ENCODE measurements around the gene STPG3. TPM values are rescaled to one million over a fixed set of nuclear protein-coding genes. Genes with fewer than 3 reads are reported as not detected.

STPG3 gene
- total and polyA plus RNA-seq, 2 of the 4 experiments (the other 2 are of a cell fraction), result not detected

DNA sequence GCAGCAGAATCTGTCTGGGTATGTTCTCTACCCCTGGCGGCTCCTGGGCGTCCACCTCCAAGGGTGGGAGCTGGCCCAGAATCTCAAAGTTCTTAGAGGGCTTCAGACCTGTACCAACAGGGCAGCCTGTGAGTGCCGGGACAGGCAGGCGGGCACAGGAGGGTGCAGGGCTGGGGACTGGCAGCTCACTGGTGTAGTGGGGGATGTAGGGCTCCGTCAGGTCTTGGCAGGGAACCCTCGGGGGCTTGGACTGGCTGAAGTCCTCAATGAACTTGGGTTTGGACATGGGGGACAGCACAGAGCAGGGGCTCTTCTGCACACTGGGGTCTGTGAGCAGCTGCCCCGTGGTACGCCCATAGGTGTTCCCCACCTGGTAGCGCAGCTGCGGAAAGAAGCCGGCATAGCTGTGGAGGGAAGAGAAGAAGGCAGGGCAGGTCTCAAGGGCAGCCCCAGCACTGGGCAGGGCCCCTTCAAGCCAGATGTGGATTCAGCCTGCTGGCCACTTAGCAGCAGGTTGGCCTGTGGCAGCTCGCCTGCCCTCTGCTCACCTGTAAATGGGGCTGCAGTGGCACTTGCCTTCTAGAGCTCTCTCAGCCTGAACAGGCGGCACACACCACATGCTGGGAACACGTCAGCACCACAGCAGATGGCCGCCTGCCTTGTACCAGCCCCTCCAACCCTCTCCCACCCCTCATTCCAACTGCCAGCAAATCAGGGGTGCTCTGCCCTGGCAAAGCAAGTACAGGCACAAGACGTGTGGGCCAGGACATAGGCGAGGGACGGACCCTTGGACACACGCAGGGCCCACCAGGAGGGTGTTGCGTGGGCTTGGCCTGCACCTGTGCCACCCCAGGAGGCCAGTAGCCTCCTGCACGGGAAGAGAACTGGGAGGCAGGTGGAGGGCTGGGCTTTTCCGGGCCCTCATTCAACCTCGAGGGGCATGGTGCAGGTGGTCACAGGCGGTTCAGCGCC lies 5.3 kb upstream of the STPG3 start:
- no peak for DNase-seq
- Histone ChIP-seq H4K20me1 (ENCODE audit: insufficient read depth, low read length) (peaks cover 33% of the 10 kb centered on the region), H2BK15ac (ENCODE audit: low read depth, low read length) (no peak overlapping the region), H3K36me3 (ENCODE audit: control insufficient read depth, insufficient read depth, low read length) (peaks cover 19% of the 10 kb centered on the region), H3K4ac (ENCODE audit: low read depth, low read length) (no peak overlapping the region), H3K27ac (ENCODE audit: insufficient read depth, low read length) (no peak overlapping the region), H3K9me3 (ENCODE audit: control insufficient read depth, insufficient read depth, low read length) (no peaks in the 10 kb centered on the region), H2AK5ac (ENCODE audit: low read depth, low read length) (no peak overlapping the region), H4K91ac (ENCODE audit: insufficient read depth, low read depth, low read length) (no peak overlapping the region), H2AK9ac (replicated peaks; ENCODE audit: low read depth, low read length, poor library complexity) (no peak overlapping the region), H3K56ac (ENCODE audit: extremely low read depth, insufficient read depth, low read length) (no peak overlapping the region), H3K9me1 (ENCODE audit: insufficient read depth, low read length) (peaks cover 4% of the 10 kb centered on the region), H3K18ac (ENCODE audit: low read depth, low read length) (no peak overlapping the region), H3K27me3 (ENCODE audit: control insufficient read depth, insufficient read depth, low read length) (no peaks in the 10 kb centered on the region), H4K5ac (ENCODE audit: low read depth, low read length) (no peak overlapping the region), H4K8ac (ENCODE audit: low read depth in 2 of 2, low read length in 2 of 2) (no peak overlapping the region), H2BK5ac (ENCODE audit: low read depth, low read length, poor library complexity, severe bottlenecking) (no peak overlapping the region), H3K4me3 (ENCODE audit: insufficient read depth, low read depth, low read length) (no peak overlapping the region), H3K4me1 (ENCODE audit: control insufficient read depth, insufficient read depth, low read length) (peaks cover 7% of the 10 kb centered on the region; the same call in 1 of the 2 replicates), H2BK120ac (ENCODE audit: low read depth, low read length) (no peak overlapping the region), H3K14ac (replicated peaks; ENCODE audit: low read depth, low read length) (no peak overlapping the region), H3K23ac (ENCODE audit: low read depth, low read length) (no peak overlapping the region), H3K4me2 (ENCODE audit: low read depth, low read length) (no peak overlapping the region), H2AFZ (replicated peaks; ENCODE audit: low read length, poor library complexity) (no peak overlapping the region), H2BK20ac (ENCODE audit: low read depth, low read length) (no peak overlapping the region), H3K79me1 (ENCODE audit: low read depth in 1 of 2, low read length in 2 of 2) (peaks cover 3 to 28% of the 10 kb centered on the region in 2 experiments; a peak in 3 of 4 replicates), H3K9ac (ENCODE audit: low read depth, low read length) (no peak overlapping the region)
- no peak for ATAC-seq (ENCODE audit: low read depth)
- intact Hi-C loops (cut with micrococcal nuclease) (no loop called here), dilution Hi-C loops (cut with HindIII; ENCODE audit: low sequenced_read_pairs, unreplicated experiment) (no loop called here), in situ Hi-C loops (cut with MboI; ENCODE audit: low sequenced_read_pairs) (no loop called here)
- CTCF ChIA-PET, result no interaction called here
- 94% methylated on average over 12 of the region's 25 CpGs; no CpG with 5 or more reads in 1 of the 2 experiments for WGBS, 2 experiments (ENCODE audit: extremely low coverage in 2 of 2, insufficient read length in 1 of 2)
- no peak for TF ChIP-seq CTCF (conservative IDR thresholded peaks at IDR 0.05; ENCODE audit: low read depth, low read length)
- no peak for TF ChIP-seq USF2 (IDR thresholded peaks at IDR 0.05; ENCODE audit: low read depth, low read length)
- TF ChIP-seq RAD21 (IDR thresholded peaks at IDR 0.05; ENCODE audit: low read length), result no peak
- no peak for TF ChIP-seq FOS (IDR thresholded peaks at IDR 0.05; ENCODE audit: low read depth, low read length)
- TF ChIP-seq RCOR1 (IDR thresholded peaks at IDR 0.05; ENCODE audit: insufficient replicate concordance, low read length), result no peak
- POLR2A ChIA-PET (ENCODE audit: unreplicated experiment), result interaction anchor here (1.9 kb wide), 1 partner anchor 9 kb away, joined by 9 read pairs; the partner anchor contains the start of gene NELFB
- BruUV-seq (replicated peaks), result no TSS peak

All from IMR-90 (cell line).